Activated CD4-positive, alpha-beta T cell treated with anti-CD3 and anti-CD28 coated beads, Interleukin-2, amount 10 ng/mL, durations not matched to agents 7 days and 5 days (primary cell): ENCODE results near the gene TRAF3. TPM values are rescaled to one million over a fixed set of nuclear protein-coding genes. Genes with fewer than 3 reads are reported as not detected.

Experiments
- CTCF ChIA-PET: fragments of 350-600 bp; sonication (Branson Sonifier 250); formaldehyde crosslinking; loops from one replicate; lab custom pipeline; 2021; ENCODE audit warnings: antibody characterized with exemption; lab: Charles Lee
- POLR2A ChIA-PET: fragments of 350-600 bp; sonication (Branson Sonifier 250); formaldehyde crosslinking; loops from one replicate; lab custom pipeline; 2021; ENCODE audit warnings: antibody characterized with exemption; lab: Charles Lee
- DNase-seq: peaks from one replicate; pipeline ENCODE4 v3.0.0-alpha.2; 2020
- H3K27ac Mint-ChIP-seq: one replicate; pipeline ENCODE4 v1.8.0; 2021; ENCODE audit warnings: mild to moderate bottlenecking, moderate library complexity, mixed read lengths
- H3K27me3 Mint-ChIP-seq: one replicate; pipeline ENCODE4 v1.8.0; 2021; ENCODE audit warnings: mixed read lengths
- H3K36me3 Mint-ChIP-seq: one replicate; pipeline ENCODE4 v1.8.0; 2021; ENCODE audit warnings: low read depth, mixed read lengths
- H3K4me1 Mint-ChIP-seq: one replicate; pipeline ENCODE4 v1.8.0; 2021; ENCODE audit warnings: mixed read lengths
- H3K4me3 Mint-ChIP-seq: one replicate; pipeline ENCODE4 v1.8.0; 2021; ENCODE audit warnings: mild to moderate bottlenecking, moderate library complexity, mixed read lengths
- H3K9me3 Mint-ChIP-seq: one replicate; pipeline ENCODE4 v1.8.0; 2021; ENCODE audit warnings: mixed read lengths
- total RNA-seq, 2 experiments: library from RNA; stranded (reverse); gene quantifications; one replicate each; pipeline ENCODE4 v1.2.3, GENCODE V29; 2021

The TRAF3 gene
- total RNA-seq, result 10 to 100 TPM; 38.9 to 40.2 TPM

GRCh38 chr14:102776761-102777710 is at the start of gene TRAF3:
TSS of gene TRAF3 (plus strand) at chr14:102777449. CDS start at chr14:102870202, 92,753 bp downstream.
- ChIA-PET CTCF (no interaction called here), POLR2A (no interaction called here)
- Mint-ChIP-seq H3K4me1 (peaks cover 53% of the 10 kb centered on the region), H3K36me3 (peaks cover 17% of the 10 kb centered on the region), H3K9me3 (no peaks in the 10 kb centered on the region), H3K27ac (peak within 1 kb of the TSS; percentile 90), H3K27me3 (no peaks in the 10 kb centered on the region), H3K4me3 (peak within 1 kb of the TSS; percentile 84)
- peak; percentile 83 for DNase-seq

DNA sequence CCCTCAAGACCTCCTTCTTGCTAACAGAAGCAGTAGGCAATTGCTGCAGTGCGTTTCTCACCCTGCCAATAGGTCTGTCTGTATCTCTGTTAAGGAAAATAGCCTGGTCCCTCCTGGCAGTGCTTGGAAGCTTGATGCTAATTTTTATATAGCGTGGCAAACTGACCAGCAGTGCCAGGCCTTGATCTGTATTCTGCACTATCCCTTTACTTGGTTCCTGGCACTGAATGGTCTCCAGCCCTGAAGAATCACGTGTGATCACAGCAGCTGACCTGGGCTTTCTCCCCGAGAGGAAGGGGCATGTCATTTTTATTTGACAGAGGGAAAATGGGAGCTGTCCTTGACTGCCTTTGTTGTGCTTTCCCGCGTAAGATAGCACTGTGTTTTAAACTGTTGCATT is 48.7 kb upstream of the TRAF3 start:
- Mint-ChIP-seq H3K27me3 (no peaks in the 10 kb centered on the region), H3K36me3 (peaks cover 30% of the 10 kb centered on the region), H3K9me3 (no peaks in the 10 kb centered on the region), H3K4me3 (no peak overlapping the region), H3K4me1 (no peaks in the 10 kb centered on the region), H3K27ac (no peak overlapping the region)
- ChIA-PET CTCF (interaction anchor here (1.0 to 1.2 kb wide), 2 partner anchors 8 to 11 kb away, joined by 3 read pairs; no protein-coding TSS in a partner anchor), POLR2A (no interaction called here)
- DNase-seq, result no peak

DNA sequence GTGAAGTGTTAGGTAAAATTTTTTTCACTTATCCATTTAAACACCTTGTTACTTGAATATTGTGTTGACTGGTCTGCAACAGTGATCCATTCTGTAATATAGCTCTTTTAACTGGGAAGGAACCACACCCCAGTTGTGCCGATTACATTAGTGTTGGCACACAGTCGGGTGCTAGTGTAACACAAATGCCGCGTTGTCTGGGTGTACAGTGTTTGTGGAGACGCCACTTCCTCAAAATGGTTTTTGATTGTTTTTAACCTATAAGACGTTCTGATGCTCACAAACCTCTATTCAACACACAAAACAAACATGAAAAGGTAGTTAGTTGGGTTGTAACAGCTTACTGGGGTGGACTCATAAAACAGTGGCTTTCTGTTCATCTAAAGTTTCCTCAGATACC is 48.0 kb upstream of the TRAF3 start:
- no peaks in the 10 kb centered on the region for H3K9me3 Mint-ChIP-seq
- H3K27me3 Mint-ChIP-seq, result no peaks in the 10 kb centered on the region
- DNase-seq, result no peak
- H3K36me3 Mint-ChIP-seq, result peaks cover 23% of the 10 kb centered on the region
- CTCF ChIA-PET, result interaction anchor here (1.0 to 1.2 kb wide), 2 partner anchors 8 to 10 kb away, joined by 3 read pairs; no protein-coding TSS in a partner anchor
- H3K4me3 Mint-ChIP-seq, result no peak overlapping the region
- POLR2A ChIA-PET, result no interaction called here
- H3K4me1 Mint-ChIP-seq, result no peaks in the 10 kb centered on the region
- H3K27ac Mint-ChIP-seq, result no peak overlapping the region

- Mint-ChIP-seq H3K4me1 (no peaks in the 10 kb centered on the region), H3K27me3 (no peaks in the 10 kb centered on the region), H3K9me3 (no peaks in the 10 kb centered on the region), H3K4me3 (no peak overlapping the region), H3K27ac (no peak overlapping the region), H3K36me3 (peaks cover 19% of the 10 kb centered on the region)
- ChIA-PET CTCF (interaction anchor here (1.2 kb wide), 1 partner anchor 9 kb away, joined by 3 read pairs; no protein-coding TSS in a partner anchor), POLR2A (no interaction called here)
- DNase-seq, result no peak
These were observed 47.4 kb upstream of the TRAF3 start for GRCh38 chr14:102729825-102730224.

DNA sequence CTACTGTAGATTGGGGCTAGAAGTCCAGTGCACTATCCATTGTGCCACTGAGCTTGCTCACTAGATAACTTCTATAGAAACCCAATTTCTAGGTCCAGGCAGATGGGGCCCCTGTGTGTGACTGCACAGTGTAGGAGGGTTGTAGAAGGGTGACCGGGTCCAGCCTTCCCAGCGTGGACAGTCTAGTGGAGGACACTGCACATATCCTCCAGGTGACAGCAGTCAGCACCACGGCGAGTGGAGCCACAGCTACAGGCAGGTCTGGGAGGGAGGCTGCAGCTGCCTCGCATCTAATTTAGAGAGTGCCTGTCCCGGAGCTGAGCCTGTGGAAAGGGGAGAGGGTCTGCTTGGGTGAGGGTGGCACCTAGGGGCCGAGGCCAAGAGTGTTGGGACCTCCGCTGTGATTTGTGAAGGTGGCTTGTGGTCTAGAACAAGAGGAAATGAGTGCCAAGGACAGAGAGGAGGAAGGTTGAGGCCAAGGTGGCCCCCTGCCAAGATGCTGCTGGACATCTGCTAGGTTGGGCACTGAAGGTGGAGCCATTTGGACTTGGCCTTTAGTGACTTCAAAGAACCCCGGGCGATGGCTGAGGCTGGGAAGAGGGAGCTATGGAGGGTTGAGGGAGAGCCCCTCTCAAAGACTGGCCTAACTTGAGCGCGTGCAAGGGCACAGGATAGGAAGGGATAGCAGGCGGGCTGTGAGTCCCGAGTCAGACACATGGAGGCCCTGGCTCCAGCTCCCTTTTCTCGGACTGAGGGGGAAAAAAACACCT is 46.0 kb upstream of the TRAF3 start:
- Mint-ChIP-seq H3K27me3 (no peaks in the 10 kb centered on the region), H3K9me3 (no peaks in the 10 kb centered on the region), H3K36me3 (peaks cover 13% of the 10 kb centered on the region), H3K27ac (no peak overlapping the region), H3K4me3 (no peak overlapping the region), H3K4me1 (no peaks in the 10 kb centered on the region)
- ChIA-PET POLR2A (no interaction called here), CTCF (interaction anchor here (0.9 to 1.6 kb wide), 2 partner anchors 10 to 204 kb away, joined by 3 to 8 read pairs; no protein-coding TSS in a partner anchor)
- no peak for DNase-seq

DNA sequence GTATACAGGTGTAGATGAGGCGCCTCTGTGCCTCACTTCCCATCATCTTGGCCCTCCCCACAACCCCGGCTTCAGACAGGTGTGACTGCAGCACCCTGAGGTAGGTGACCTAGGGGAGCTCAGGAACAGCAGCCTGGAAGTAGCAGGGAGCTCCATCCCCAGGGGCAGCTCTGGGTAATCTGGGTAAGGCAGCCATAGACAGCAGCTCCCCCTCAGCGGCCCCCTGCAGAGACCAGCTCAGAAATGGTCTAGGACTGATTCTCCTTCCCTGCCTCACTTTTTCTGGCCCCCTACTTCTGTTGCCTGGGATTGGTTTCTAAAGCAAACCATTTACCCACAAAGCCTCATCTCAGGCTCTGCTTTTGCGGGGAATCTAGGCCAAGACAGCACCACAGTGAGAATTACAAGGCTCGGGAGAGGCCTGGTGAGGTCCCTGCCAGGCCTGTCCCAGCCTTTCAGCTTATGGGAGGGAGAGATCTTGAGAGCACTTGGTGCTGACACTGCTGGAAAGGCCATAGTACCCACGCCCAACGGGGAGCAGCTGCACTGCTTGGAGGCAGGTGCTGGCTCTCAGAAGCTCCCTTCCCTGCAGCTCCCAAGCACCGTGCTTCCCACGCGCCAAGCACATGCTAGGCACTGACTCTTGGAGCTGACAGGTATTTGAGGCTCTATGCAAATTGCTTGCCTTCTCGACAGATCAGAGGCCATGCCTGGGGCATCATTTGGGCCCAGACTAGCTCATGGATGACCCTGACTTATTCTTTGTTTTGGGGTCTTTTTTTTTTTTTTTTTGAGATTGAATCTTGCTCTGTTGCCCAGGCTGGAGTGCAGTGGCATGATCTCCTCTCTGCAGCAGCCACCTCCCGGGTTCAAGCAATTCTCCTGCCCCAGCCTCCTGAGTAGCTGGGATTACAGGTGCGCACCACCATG is 45.1 kb upstream of the TRAF3 start:
- CTCF ChIA-PET, result interaction anchor here (0.9 to 1.6 kb wide), 2 partner anchors 10 to 203 kb away, joined by 3 to 8 read pairs; no protein-coding TSS in a partner anchor
- no peak for DNase-seq

DNA sequence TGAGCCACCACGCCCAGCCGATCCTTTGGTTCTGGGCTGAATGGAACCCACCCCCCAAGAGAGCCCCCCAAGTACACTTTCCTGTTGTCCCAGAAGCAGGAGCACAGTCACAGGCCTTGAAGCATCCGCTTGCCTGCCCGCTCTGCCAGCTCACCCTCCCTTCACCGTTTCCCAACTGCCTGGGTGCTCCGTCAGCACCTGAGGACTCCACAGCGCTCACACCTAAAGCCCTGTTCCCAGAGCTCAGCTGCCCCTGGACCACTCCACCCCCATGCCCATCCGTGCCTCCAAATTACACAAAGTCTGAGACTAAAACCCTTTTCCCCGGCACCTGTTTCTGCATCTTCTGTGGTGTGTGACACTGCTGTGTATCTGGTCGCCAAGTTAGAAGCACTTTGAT is 44.3 kb upstream of the TRAF3 start:
- no peaks in the 10 kb centered on the region for H3K4me1 Mint-ChIP-seq
- H3K27me3 Mint-ChIP-seq, result no peaks in the 10 kb centered on the region
- no peak overlapping the region for H3K27ac Mint-ChIP-seq
- H3K36me3 Mint-ChIP-seq, result peaks cover 2% of the 10 kb centered on the region
- no peak overlapping the region for H3K4me3 Mint-ChIP-seq
- no peaks in the 10 kb centered on the region for H3K9me3 Mint-ChIP-seq
- DNase-seq, result no peak
- POLR2A ChIA-PET, result no interaction called here
- CTCF ChIA-PET, result interaction anchor here (1.6 kb wide), 1 partner anchor 11 kb away, joined by 8 read pairs; no protein-coding TSS in a partner anchor

More for the DNA sequence above, 45.1 kb upstream of the TRAF3 start:
- no peaks in the 10 kb centered on the region for H3K9me3 Mint-ChIP-seq
- H3K27ac Mint-ChIP-seq, result no peak overlapping the region
- POLR2A ChIA-PET, result no interaction called here
- peaks cover 6% of the 10 kb centered on the region for H3K36me3 Mint-ChIP-seq
- no peaks in the 10 kb centered on the region for H3K27me3 Mint-ChIP-seq
- H3K4me3 Mint-ChIP-seq, result no peak overlapping the region
- H3K4me1 Mint-ChIP-seq, result no peaks in the 10 kb centered on the region

DNA sequence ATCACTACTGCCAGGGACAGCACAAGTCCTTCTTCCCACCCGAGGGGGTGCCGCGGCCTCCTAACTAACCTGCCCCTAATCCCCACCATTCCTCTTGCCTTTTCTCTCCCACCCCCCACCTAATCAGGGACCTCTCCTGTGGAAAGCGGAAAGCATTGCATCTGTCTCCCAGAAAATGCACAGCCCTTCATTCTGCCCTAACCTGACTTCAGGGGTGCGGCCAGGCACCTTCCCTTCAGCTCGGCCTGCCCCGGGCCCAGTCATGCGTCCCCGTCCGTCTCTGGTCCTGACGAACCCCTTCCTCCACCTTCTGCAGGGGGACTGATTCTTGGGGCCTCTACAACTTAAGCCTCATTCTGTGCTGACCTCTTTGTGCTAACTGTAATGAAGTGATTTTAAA is 43.9 kb upstream of the TRAF3 start:
- no peak for DNase-seq
- POLR2A ChIA-PET, result no interaction called here
- CTCF ChIA-PET, result no interaction called here
- Mint-ChIP-seq H3K27me3 (no peaks in the 10 kb centered on the region), H3K4me1 (no peaks in the 10 kb centered on the region), H3K9me3 (no peaks in the 10 kb centered on the region), H3K36me3 (no peaks in the 10 kb centered on the region), H3K27ac (no peak overlapping the region), H3K4me3 (no peak overlapping the region)

GRCh38 chr14:102734436-102734835 is 42.8 kb upstream of the TRAF3 start:
- CTCF ChIA-PET, result interaction anchor here (0.6 kb wide), 1 partner anchor 647 kb away, joined by 3 read pairs; no protein-coding TSS in a partner anchor
- no peaks in the 10 kb centered on the region for H3K9me3 Mint-ChIP-seq
- no peaks in the 10 kb centered on the region for H3K4me1 Mint-ChIP-seq
- H3K27ac Mint-ChIP-seq, result no peak overlapping the region
- H3K27me3 Mint-ChIP-seq, result no peaks in the 10 kb centered on the region
- no peaks in the 10 kb centered on the region for H3K36me3 Mint-ChIP-seq
- no peak for DNase-seq
- no peak overlapping the region for H3K4me3 Mint-ChIP-seq
- POLR2A ChIA-PET, result no interaction called here

DNA sequence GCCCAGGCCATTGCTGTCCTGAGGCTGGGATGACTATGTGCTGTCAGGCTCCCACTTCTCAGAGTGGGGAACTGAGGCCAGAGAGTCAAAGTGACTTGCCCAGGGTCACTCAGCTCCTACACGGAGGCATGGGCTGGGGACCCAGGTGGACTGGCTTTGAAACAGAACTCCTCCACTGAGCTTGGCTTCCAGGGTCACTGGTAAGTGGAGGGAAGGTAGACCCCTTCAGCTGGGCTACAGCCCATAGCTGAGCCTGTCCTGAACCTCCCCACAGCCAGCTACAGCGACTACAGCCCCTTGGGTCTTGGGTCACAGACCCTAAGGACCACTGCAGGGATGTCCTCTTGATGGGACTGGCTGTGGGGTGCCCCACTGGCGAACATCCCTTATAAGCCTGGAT is 40.3 kb upstream of the TRAF3 start:
- Mint-ChIP-seq H3K9me3 (peaks cover 2% of the 10 kb centered on the region), H3K36me3 (no peaks in the 10 kb centered on the region), H3K4me3 (no peak overlapping the region), H3K27ac (no peak overlapping the region), H3K27me3 (no peaks in the 10 kb centered on the region), H3K4me1 (no peaks in the 10 kb centered on the region)
- POLR2A ChIA-PET, result no interaction called here
- CTCF ChIA-PET, result no interaction called here
- no peak for DNase-seq

DNA sequence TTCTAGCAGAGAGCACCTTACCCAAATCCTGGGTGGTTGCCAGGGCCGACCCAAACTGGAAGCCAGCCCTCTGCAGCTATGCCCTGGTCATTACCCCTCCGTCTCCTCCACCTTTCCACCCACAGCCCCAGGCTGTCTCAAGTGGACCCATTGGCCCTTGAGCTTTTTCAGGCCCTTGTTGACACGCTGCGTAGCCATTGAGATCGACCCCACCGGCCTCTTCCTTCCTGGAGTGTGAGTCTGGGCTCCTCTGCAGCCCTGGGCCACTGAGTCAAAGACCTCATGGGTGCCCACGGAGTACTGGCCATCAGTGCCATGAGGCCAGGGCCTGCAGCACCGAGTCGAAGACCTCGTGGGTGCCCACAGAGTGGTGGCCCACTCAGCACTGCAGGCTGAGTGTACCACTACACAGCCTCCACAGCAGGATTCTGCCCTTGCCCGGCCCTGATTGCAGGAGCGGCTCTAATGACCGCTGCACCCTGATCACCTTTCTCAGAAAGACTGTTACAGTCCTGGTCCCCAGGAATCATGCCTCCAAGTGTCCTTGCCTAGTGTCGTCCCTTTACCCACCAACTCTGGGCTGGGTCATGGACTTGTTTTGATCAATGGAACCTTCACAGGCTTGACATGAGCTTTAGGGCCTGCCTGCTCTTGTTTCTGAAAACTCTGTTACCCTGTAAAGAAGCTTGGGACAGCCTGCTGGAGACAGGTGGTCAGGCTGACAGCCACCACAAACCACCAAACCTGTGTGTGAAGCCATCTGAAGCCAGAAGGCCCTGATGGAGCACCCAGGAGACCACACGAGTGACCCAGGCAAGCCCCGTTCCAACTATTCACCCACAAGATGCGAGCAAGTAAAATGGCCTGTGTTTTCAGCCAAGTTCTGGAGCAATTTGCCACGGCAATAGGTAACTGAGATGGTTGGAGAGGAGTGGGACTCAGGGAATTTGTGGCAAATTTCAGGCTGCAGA is 39.6 kb upstream of the TRAF3 start:
- H3K36me3 Mint-ChIP-seq, result no peaks in the 10 kb centered on the region
- ChIA-PET CTCF (no interaction called here), POLR2A (no interaction called here)
- H3K27me3 Mint-ChIP-seq, result no peaks in the 10 kb centered on the region
- H3K4me3 Mint-ChIP-seq, result no peak overlapping the region
- H3K9me3 Mint-ChIP-seq, result peaks cover 3% of the 10 kb centered on the region
- H3K4me1 Mint-ChIP-seq, result no peaks in the 10 kb centered on the region
- H3K27ac Mint-ChIP-seq, result no peak overlapping the region
- no peak for DNase-seq
